HG02840 (cell line): ENCODE measurements around the gene MKNK1.

Experiments
- ATAC-seq: cut with Tn5 transposase; IDR thresholded peaks from one replicate; pipeline ENCODE4 v1.9.1; 2021; ENCODE audit warnings: mild to moderate bottlenecking, moderate library complexity, moderate number of reproducible peaks; ENCODE audit not compliant: unreplicated experiment, low FRiP score

MKNK1 gene

DNA sequence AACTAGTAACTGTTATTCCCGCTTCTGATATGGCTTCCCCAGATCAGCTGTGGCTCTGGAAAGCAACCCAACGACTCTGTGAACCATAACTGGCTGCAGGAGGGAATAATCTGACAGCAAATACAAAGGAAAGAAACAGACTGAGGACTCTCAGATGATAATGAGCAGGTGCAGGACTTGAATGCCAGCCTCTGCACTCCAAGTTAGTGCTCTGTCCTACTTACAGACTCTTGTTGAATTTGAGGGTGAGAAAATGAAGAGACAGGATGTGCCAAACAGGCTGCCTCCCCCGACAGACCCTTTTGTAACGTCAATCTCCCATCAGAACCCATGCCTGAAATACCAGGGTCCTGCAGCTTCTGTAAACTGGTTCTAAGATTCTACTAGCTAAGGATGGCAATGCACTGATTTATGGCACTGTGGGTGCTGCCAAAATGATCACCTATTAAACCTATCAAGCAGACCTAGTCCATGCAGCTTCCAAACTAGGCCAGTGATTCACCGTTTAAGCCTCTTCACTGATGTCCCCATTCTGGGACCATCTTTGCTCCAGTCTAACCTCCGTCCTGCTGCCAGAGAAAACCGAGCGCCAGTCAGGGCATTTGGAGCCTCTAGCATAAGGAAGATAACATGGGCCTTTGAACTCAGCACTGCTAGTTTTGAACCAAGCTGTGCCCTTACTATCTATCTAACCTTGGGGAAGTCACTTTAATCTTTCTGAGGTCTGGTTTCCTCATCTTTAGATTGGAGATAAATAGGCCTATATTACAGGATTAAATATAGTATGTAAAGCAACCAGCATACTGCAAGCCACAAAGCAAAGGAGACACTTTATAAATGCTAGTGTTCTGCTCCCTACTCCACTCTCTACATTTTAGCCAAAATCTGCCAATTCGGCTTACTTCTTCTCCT, 4.8 kb downstream of the MKNK1 start:
- ATAC-seq = no peak

DNA sequence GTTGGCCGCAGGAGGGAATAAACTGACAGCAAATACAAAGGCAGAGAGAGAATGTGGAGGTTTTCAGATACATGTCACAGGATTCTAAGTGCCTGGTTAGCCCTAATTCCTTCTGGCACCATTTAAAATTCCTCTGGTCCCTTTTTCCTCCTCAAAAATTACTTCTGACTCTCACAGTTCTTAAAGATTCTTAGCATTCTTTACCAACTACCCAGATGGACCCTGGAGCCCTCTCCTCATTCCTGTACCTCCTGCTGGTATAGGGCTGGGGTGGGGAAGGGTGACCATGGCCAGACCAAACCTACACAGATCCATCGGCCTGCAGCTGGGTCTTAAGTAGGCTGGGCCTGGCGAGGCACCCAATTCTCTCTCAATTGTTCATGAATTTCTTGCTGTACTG, 7.2 kb downstream of the MKNK1 start:
- ATAC-seq = no peak

DNA sequence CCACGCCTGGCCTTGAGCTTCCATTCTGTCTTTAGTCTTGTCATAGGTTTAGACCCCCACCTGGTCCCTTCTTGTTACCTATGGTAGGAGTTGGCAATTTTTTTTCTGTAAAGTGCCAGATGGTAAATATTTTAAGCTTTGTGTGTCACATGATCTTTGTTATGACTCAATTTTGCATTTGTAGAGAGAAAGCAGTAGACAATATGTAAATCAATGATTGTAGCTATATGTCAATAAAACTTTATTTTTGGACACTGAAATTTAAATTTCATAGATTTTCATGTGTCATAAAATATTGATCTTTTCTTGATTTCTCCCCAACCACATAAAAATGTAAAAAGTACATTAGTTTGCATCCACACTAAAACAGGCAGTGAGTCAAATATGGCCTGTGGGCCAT, 8.0 kb downstream of the MKNK1 start:
- no peak for ATAC-seq

DNA sequence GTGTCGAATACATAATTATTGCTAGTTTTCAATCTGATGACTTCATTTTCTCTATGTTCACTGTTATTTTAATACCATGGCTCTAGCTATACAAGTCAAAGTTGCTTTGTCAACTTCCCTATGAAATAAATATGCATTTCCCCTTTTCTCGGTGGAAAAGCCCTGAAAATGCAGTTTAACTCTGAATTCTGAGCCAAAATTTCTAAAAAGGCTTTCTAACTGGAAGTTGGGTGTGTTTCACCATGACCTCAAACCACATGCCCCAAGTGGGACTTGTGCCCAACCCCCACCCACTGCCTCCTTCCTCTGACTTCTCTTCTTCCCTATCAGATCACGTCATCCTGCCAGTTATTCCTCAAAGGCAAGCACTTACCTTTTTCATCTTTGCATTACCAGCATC, 8.9 kb downstream of the MKNK1 start:
- no peak for ATAC-seq

DNA sequence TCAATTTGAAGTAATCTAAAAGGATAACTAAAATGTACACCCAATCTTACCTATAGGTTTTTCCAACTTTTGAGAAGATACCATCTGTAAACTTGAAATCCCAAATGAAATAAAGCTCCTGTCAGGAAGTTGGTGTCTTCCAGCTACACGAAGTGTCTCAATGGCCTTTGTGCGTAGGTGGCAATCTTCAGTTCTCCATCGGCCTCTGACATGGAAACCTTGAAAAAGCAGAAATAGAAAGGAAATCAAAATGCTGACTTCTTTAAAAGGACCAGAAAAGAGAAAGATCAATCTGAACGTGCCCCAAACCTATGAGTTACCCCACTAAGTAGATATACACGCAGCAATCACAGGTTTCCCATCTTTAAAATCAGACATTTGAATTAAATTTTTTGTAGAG, 10.0 kb downstream of the MKNK1 start:
- ATAC-seq = no peak

DNA sequence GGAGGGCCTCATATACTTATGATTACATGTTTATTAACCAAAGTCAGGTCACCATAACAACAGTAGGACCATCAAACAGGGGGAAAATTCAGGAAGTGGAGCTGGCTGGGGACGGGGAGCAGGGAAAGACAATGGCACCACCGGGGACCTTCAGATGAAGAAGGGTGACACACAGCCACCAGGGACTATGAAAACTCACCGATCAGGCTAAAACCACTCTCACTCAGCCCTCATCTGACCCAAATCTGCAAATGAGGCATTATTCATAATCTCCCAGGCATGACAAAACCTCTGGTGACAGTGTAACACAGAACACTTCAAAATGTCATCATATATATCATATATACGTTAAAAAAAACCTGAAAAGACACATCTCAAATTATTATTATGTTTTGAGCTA, 11.2 kb downstream of the MKNK1 start:
- ATAC-seq = no peak

DNA sequence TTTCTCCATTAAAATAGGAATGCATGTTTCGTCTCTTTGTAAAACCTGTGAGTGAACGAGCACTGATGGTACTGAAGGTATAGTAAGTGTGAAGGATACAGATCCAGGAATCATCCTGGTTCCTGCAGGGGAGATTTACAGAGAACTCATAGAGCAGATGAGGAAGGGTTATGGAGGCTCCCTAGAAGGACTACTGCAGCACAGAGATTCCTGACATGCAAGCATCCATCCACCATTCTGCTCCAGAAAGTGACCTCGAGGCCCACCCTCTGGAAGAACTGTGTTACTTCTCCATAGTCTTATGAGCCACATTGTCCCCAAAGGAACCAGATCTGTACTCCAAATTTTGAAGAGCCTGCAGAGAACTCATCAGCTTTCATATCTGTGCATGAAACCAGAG, 14.5 kb downstream of the MKNK1 start:
- no peak for ATAC-seq

DNA sequence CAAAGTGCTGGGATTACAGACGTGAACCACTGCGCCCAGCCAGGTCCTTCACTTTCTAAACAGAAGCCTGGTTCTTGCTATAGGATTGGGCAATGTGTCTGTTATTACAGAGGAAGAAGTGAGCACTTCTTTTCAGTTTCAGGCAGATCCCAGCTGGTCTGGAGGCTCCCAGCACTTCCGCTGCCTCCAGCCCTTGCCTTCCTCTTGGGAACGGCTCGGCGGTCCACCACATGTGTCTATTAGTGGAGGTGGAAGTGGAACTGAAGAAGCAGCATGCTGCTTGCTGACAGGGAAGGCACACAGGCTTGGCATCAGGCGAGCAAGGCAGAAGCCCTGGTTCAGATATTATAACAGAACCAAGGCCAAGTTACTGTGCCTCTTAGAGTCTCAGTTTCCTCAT, 17.0 kb downstream of the MKNK1 start:
- no peak for ATAC-seq

DNA sequence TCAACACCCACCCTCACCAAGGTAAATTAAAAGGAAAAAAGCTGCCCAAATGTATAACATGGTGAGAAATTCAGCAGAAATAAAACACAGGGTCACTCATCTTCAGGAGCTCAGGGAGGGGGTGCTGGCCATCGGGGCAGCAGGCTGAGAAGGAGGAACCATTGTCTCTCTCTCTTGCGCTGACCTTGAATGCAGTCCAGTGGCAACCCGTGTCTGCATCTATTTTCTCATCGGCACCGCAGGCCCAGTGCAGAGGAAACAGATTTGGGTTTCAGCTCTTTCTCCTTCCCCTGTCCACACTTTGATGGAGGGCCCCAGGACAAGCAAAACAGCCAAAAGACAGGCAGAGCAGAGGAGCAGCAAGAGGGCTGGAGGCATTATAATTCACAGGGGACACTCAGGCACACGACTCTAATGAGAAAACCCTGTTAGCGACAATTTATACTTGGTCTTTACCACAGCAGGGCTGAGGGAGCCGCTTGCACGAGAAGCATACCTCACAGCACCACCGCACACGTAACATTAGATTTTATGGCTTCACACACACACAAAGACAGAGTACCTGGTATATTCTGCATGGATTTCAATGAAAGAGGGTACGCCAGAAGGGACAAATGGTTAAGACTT, 18.6 kb downstream of the MKNK1 start:
- ATAC-seq = no peak

DNA sequence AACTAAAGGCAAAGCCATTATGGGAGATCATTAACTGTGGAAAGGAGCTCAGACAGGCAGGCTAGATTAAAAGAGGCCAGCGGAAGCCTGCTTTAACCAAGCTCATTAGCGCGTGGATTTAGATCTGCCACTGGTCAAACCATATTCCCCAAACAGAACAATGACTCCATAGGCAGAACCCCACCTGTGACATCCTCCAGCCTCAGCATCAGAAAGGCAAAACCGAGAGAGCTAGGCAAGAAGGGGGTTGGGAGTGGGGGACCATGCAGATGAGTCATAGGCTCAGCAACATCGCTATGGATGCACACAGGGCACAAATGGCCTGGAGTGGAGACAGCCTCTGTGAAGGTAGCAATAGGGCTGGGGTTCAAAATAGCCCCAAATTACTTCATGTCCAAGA, 20.6 kb downstream of the MKNK1 start:
- ATAC-seq = no peak

DNA sequence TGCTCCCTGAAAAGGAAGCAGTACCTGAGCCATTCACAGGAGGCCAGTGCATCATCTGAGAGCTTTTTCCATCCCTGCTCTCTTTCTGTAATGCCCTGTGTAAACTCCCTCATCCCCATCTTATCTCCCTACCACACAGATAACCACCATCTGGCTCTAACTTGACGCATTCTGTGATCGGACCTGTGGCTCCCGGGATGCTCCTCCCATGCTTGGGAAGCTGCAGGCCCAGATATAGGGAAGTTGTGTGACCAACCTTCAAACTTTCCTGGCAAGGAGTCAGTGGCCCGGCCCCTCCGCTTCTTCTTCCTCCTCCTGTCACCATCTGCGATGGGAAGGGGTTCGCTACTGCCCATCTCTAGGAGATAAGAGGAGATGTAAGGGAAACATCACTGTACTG, 21.1 kb downstream of the MKNK1 start:
- ATAC-seq = no peak

DNA sequence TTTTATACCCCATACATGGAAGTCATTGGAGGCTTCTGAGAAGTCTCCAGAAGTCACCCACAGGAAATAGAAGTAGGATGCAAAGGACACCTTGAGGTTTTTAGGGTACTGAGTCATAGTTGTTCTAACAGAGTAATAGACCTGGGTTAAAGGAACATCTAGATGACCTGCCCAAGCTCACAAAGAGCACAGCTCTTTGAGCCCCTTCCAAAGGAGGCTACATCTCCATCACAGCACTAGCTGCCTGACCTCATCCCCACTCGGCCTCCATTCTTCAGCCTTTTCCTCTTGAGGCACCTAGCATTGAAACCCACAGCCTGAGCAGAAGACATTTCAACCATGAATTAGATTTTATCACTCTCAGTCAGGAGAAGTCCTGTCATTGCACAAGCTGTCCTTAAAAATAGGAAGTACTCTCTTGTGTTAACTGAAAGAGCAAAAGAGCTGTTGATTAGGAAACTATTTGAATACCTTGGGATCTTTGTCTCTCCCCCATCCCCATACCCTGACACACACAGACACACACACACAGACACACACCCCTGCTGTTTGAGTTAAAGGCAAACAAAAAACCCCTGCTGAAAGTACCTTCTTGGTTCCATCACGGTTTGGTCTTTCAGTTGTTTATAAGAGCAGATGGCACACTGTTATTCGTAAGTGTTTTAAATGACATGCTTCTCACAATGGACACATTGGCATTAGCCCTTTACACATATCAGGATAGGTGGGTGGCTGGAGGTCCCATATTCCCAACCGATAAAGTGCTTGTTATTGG, 22.2 kb downstream of the MKNK1 start:
- ATAC-seq = no peak

DNA sequence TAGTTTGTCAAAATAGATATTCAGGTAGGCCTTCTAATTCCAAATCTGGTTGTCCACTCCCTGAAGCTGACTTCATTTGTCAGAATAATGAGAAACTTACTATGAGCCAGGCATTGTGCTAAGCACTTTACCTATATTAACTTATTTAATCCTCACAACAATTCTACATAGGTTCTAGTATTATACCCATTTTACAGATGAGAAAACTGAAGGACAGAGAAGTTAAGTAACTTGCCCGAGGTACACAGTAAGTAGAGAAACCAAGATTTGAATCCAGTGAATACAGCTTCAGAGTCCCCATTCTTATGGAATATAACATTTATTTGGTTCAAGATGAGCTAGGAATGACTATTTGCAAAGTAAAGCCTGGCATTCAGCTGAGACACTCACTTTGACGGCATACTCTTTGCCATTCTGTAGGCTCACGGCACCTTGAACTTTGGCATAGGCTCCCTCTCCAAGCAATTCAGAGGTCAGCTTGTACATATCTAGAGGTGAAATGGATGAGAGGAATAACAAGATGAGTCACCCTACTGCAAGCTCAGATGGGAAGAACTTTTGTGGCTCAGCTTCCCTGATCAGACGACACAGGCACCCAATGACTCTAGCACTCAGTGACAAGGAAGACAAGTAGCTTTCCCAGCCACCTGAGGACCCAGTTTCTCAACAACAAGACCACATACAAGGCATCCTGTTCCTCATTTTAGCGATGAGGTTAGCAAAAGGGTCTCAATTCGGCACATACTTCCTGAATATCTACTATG, 23.7 kb downstream of the MKNK1 start:
- ATAC-seq = no peak

DNA sequence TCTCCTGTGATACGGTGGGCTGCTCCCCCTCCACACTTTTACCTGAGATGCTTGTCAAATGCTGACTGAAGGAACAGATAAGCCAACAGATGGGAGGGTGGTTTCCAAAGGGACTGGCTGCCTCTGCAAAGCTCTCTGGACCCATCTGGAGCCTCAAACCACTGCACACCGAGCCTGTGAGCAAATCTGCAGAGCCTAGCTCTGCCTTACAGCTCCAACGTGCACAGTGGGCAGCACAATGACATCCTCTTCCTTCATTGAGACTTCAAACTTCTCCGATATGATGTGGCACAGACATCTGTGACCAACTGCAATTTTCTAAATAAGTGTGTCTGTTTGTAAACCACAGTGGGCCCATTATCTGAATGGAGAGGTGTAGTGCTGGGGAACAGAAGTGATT, 26.4 kb downstream of the MKNK1 start:
- no peak for ATAC-seq

DNA sequence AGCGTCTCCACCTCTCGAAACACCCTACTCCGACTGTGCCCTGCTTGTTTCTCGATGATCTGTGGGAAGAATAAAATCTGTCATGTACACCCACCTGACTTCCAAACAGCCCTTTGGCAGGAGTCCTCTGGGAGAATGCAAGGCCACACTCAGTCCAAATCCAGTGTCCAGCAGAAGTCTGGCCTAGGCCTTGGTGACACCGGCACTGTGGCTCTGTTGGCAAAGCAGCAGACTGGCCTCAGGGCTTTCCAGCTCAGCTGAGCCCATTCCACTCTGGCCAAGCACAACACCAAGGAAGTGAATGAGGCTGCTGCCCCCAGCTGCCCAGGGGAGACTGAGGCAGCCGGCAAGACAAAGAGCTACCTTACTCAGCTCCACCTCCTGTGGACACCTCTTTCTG, 27.5 kb downstream of the MKNK1 start:
- ATAC-seq = no peak

DNA sequence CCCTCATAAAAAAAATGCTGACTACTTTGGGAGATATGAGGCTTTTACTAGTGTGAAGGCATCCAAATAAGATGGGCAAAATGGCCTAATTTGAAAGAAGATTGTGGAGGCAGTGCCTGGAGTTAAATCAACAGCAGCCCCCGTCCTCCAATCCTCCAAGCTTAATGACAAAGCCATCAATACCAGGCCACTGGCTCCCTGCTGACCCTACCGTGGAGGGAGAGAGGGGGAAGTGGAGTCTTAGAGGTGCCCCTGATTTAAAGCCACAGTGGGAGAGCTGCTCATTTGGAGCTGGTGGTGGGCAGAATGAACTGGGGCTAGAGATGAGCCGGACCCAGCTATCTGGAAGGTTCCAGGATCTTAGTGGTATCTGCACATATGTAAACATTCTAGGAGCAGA, 28.3 kb downstream of the MKNK1 start:
- ATAC-seq = no peak

DNA sequence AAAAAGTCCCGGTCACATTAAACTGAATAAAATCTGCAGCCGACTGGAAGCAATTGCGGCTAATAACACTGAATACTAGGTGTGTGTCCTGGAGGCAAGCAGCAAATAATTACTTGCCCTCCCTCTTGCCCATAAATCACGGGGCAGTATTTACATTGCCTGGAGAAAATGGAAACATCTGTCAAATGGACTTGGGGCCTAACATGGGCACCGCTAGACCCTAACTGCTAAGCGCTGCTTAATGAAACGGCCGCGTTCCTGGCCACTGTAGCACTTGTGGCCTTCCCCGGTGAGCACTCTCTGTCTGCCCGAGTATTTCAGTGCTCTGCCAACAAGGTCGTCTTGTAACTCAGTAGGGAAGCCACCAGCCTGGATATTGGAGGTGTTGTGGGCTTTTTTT, 28.8 kb downstream of the MKNK1 start:
- no peak for ATAC-seq

DNA sequence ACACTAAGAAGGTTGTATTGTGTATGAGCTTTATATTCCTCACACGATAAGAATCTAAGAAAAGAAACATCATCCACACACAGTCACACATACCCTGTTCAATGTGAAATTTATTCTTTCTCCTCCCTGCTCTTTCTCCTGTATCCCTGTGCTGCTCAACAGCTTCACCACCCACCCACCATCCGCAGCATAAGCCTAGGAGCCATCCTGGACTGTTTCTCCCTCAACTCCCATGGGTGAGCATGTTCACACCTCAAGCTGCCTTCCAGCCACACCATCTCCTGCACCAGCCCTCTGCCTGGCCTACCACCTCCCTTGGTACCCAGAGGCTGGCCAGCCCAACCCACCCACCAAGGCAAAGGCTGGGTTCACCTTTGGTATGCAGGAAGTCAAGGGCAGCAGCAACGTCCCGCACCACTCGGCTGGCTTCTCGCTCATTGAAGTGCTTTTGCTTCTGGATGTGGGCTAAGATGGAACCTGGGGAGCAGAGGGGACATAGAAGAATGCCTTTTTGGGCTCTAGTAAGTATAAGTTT, 32.3 kb downstream of the MKNK1 start:
- ATAC-seq = no peak

DNA sequence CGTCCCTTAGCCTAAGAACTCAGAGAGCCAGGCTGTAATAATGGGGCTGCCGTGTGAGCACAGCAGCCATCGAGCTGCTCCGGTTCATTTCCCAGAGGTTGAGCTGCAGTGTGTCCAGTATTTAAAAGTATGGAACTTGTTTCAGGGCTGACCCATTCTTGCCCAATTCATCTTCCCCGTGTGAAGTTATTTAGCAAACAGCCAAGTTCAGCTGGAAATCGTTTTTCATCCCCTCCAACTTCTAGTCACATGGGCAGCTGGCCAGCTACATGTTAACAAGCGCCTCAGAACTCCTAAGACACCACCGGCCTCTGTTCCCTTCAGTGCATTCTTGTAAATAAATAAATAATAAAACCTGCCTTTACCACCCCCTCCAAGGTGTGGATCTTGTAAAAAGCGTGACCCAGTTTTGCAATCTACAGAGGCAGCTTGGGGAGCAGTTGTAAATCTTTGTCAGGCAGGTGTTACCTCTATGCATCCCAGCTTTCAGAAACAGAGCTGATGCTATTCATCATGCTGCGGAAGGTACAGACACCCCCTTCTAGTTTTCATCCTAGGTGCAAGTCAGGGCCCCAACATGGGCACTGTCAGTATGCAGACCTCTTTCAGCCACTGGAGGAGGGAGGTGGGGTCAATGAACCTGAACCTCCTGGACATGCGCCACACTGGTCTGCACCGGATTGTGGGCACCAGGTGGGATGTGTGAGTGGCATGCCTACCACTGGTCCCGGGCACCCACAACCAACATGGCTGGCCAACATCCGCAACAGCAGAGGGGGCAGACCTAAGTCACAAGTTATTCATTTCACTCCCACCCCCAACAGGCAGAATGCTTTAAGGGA, 34.0 kb downstream of the MKNK1 start:
- no peak for ATAC-seq

DNA sequence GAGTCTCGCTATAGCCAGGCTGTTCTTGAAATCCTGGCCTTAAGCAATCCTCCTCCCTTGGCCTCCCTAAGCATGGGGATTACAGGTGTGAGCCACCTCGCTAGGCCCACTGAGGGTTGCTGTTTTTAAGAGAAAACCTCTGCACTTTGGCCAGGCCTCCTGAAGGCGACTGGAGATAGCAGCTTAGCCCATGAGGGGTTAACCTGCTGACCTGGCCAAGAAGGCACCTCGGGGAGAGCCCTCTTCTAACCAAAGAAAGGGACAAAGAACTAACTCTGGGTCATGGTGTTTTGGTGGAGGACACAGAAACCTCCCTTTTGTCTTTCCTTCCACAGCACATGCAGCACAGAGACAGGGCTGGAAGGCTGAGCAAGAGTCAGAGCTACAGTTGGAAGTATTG, 35.0 kb downstream of the MKNK1 start:
- no peak for ATAC-seq
